HepG2 (cell line): ENCODE data around the gene REELD1. TPM values are rescaled to one million over a fixed set of nuclear protein-coding genes. Genes with fewer than 3 reads are reported as not detected.

Experiments used
- BRCA1 ChIP-seq: sonication (generic); formaldehyde crosslinking; IDR thresholded peaks from 2 replicates; pipeline ENCODE4 v1.4.0; 2020; ENCODE audit warnings: missing genetic modification reagents
- FLYWCH1 ChIP-seq: sonication (generic); formaldehyde crosslinking; IDR thresholded peaks from 2 replicates; pipeline ENCODE4 v1.8.1; 2023; ENCODE audit warnings: mild to moderate bottlenecking, missing genetic modification reagents
- HMG20A ChIP-seq: IDR thresholded peaks from 2 replicates; pipeline ENCODE4 v1.6.1; 2016; ENCODE audit warnings: borderline replicate concordance
- NBN ChIP-seq: fragments of 450-650 bp; conservative IDR thresholded peaks from 2 replicates; pipeline ENCODE4 v1.6.1; 2017
- ZNF841 ChIP-seq: sonication (generic); formaldehyde crosslinking; IDR thresholded peaks from 2 replicates; pipeline ENCODE4 v1.8.1; 2023; ENCODE audit warnings: missing genetic modification reagents, borderline replicate concordance
- polyA plus RNA-seq, 8 experiments: library from polyadenylated mRNA; depleted of rRNA in 3 of 8; stranded (reverse) in 7 of 8; unstranded in 1 of 8; fragments of >200 nt; fragmentation: Illumina TruSeq in 4 of 8; extraction: Trizol in 4 of 8; gene quantifications; 2 replicates each; pipeline versions ENCODE4 v1.2.1 to v1.2.3, GENCODE V29; 2011 to 2016; ENCODE audit warnings: low read depth in 4 of 8, missing spikeins in 1 of 8, mixed read lengths in 1 of 8; ENCODE audit not compliant: insufficient read depth in 1 of 8
- total RNA-seq, 5 experiments: library from RNA; depleted of rRNA; stranded (reverse); fragments of >200 nt; fragmentation: Illumina TruSeq; extraction: Trizol; gene quantifications; 2 replicates each; pipeline ENCODE4 v1.2.3, GENCODE V29; 2016; ENCODE audit warnings: low read depth in 1 of 5
- TF ChIP-seq, protein P1 (sequence below): IDR thresholded peaks from 2 replicates; pipeline ENCODE4 v1.4.0; 2020; ENCODE audit warnings: mild to moderate bottlenecking, missing genetic modification reagents
- TF ChIP-seq, protein P2 (sequence below): sonication (generic); formaldehyde crosslinking; IDR thresholded peaks from 2 replicates; pipeline ENCODE4 v1.4.0; 2020; ENCODE audit warnings: missing genetic modification reagents, mild to moderate bottlenecking, borderline replicate concordance
- TF ChIP-seq, protein P3 (sequence below): sonication (generic); formaldehyde crosslinking; IDR thresholded peaks from 2 replicates; pipeline ENCODE4 v1.4.0; 2020; ENCODE audit warnings: mild to moderate bottlenecking, missing genetic modification reagents

The REELD1 gene
- total and polyA plus RNA-seq, 2 of the 13 experiments (the other 11 are each of a cell fraction or from before 2014, with no cell fraction given) = 0.04 to 0.26 TPM

GRCh38 chr4:146176891-146177290 is 37.4 kb upstream of the REELD1 start (continued):
- TF ChIP-seq NBN (no peak), BRCA1 (CRISPR knock-in tag) (no peak), FLYWCH1 (CRISPR knock-in tag) (no peak), HMG20A (CRISPR knock-in tag) (no peak), ZNF841 (CRISPR knock-in tag) (no peak)
- TF ChIP-seq, protein P1, sequence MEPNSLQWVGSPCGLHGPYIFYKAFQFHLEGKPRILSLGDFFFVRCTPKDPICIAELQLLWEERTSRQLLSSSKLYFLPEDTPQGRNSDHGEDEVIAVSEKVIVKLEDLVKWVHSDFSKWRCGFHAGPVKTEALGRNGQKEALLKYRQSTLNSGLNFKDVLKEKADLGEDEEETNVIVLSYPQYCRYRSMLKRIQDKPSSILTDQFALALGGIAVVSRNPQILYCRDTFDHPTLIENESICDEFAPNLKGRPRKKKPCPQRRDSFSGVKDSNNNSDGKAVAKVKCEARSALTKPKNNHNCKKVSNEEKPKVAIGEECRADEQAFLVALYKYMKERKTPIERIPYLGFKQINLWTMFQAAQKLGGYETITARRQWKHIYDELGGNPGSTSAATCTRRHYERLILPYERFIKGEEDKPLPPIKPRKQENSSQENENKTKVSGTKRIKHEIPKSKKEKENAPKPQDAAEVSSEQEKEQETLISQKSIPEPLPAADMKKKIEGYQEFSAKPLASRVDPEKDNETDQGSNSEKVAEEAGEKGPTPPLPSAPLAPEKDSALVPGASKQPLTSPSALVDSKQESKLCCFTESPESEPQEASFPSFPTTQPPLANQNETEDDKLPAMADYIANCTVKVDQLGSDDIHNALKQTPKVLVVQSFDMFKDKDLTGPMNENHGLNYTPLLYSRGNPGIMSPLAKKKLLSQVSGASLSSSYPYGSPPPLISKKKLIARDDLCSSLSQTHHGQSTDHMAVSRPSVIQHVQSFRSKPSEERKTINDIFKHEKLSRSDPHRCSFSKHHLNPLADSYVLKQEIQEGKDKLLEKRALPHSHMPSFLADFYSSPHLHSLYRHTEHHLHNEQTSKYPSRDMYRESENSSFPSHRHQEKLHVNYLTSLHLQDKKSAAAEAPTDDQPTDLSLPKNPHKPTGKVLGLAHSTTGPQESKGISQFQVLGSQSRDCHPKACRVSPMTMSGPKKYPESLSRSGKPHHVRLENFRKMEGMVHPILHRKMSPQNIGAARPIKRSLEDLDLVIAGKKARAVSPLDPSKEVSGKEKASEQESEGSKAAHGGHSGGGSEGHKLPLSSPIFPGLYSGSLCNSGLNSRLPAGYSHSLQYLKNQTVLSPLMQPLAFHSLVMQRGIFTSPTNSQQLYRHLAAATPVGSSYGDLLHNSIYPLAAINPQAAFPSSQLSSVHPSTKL (CRISPR knock-in tag) = no peak
- TF ChIP-seq, protein P2, sequence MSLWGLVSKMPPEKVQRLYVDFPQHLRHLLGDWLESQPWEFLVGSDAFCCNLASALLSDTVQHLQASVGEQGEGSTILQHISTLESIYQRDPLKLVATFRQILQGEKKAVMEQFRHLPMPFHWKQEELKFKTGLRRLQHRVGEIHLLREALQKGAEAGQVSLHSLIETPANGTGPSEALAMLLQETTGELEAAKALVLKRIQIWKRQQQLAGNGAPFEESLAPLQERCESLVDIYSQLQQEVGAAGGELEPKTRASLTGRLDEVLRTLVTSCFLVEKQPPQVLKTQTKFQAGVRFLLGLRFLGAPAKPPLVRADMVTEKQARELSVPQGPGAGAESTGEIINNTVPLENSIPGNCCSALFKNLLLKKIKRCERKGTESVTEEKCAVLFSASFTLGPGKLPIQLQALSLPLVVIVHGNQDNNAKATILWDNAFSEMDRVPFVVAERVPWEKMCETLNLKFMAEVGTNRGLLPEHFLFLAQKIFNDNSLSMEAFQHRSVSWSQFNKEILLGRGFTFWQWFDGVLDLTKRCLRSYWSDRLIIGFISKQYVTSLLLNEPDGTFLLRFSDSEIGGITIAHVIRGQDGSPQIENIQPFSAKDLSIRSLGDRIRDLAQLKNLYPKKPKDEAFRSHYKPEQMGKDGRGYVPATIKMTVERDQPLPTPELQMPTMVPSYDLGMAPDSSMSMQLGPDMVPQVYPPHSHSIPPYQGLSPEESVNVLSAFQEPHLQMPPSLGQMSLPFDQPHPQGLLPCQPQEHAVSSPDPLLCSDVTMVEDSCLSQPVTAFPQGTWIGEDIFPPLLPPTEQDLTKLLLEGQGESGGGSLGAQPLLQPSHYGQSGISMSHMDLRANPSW = no peak
- TF ChIP-seq, protein P3, sequence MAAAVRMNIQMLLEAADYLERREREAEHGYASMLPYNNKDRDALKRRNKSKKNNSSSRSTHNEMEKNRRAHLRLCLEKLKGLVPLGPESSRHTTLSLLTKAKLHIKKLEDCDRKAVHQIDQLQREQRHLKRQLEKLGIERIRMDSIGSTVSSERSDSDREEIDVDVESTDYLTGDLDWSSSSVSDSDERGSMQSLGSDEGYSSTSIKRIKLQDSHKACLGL (CRISPR knock-in tag) = no peak
